GM23248 (cell line): Measurements from ENCODE around the gene GNE.

Experiments
- EZH2 ChIP-seq: fragments of 200-600 bp; sonication (generic); IDR thresholded peaks from 2 replicates; pipeline ENCODE4 v1.6.1; 2018; ENCODE audit warnings: antibody characterized with exemption, mild to moderate bottlenecking; ENCODE audit not compliant: insufficient read depth, poor library complexity, severe bottlenecking
- EZH2phosphoT487 ChIP-seq: fragments of 200-600 bp; sonication (generic); IDR thresholded peaks from 2 replicates; pipeline ENCODE4 v1.6.1; 2018; ENCODE audit warnings: antibody characterized with exemption, moderate library complexity, mild to moderate bottlenecking, low read depth; ENCODE audit not compliant: insufficient read depth

- TF ChIP-seq EZH2 (no peak), EZH2phosphoT487 (no peak)
Observed at GRCh38 chr9:36263683-36264082, 5.4 kb upstream of the GNE start.
